ENCODE measurements around the gene TGIF2.

The TGIF2 gene

DNA sequence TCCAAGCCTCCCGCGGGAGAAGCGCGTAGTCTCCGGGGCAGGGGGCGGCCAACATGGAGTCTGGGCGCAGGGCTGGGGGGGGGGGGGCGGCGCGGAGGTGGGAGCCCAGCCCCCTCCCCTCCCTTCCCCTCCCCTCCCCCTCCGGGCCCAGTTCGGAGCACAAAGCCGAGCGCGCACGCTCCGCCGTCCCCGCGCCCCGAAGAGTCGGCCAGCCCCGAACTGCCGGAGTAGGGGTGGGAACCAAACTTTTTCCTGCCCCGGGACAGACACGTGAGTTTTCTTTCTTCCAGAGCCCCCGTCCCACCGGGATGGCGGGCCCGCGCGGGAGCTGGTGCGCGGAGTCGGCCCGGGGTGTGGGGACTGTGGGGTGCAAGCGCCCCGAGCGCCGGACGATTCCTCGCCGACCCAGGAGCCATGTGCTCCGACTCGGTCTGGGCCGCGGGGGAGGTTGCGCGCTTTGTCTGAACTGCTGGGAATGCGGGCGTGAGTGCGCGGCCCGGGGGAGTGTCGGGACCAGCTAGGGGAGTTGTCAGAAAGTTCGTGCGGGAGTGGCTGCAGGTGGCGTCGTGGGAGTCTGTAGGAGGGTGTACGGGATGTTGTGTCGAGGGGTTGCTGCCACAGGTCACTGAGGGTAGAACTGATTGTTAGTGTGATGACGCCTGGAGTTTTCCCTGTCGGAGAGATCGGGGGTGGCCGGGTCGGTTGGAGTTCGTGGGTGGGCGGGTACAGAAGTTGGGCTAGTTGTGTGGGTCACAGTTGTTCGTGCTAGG lies 1.2 kb downstream of the TGIF2 start (continued):
- TF ChIP-seq, protein P1, sequence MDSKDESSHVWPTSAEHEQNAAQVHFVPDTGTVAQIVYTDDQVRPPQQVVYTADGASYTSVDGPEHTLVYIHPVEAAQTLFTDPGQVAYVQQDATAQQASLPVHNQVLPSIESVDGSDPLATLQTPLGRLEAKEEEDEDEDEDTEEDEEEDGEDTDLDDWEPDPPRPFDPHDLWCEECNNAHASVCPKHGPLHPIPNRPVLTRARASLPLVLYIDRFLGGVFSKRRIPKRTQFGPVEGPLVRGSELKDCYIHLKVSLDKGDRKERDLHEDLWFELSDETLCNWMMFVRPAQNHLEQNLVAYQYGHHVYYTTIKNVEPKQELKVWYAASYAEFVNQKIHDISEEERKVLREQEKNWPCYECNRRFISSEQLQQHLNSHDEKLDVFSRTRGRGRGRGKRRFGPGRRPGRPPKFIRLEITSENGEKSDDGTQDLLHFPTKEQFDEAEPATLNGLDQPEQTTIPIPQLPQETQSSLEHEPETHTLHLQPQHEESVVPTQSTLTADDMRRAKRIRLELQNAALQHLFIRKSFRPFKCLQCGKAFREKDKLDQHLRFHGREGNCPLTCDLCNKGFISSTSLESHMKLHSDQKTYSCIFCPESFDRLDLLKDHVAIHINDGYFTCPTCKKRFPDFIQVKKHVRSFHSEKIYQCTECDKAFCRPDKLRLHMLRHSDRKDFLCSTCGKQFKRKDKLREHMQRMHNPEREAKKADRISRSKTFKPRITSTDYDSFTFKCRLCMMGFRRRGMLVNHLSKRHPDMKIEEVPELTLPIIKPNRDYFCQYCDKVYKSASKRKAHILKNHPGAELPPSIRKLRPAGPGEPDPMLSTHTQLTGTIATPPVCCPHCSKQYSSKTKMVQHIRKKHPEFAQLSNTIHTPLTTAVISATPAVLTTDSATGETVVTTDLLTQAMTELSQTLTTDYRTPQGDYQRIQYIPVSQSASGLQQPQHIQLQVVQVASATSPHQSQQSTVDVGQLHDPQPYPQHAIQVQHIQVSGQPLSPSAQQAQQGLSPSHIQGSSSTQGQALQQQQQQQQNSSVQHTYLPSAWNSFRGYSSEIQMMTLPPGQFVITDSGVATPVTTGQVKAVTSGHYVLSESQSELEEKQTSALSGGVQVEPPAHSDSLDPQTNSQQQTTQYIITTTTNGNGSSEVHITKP (tag by site-specific recombination; IDR thresholded peaks at IDR 0.05) = peak; percentile 80; the same call in 1 of the 2 replicates
- TF ChIP-seq ZNF2 (tag by site-specific recombination; IDR thresholded peaks at IDR 0.05) (0 out of 2 replicates have a peak, but pooled peaks have one; percentile 25), SCRT1 (tag by site-specific recombination; IDR thresholded peaks at IDR 0.05; ENCODE audit: borderline replicate concordance) (peak; percentile 56), ZNF670 (tag by site-specific recombination; IDR thresholded peaks at IDR 0.05; ENCODE audit: low read depth) (no peak), GLIS1 (tag by site-specific recombination; IDR thresholded peaks at IDR 0.05) (peak; percentile 100), SP3 (tag by site-specific recombination; IDR thresholded peaks at IDR 0.05) (peak; percentile 60; the same call in 1 of the 2 replicates), KLF9 (tag by site-specific recombination; IDR thresholded peaks at IDR 0.05; ENCODE audit: low read depth) (peak; percentile 81), ZNF211 (tag by site-specific recombination; IDR thresholded peaks at IDR 0.05; ENCODE audit: low read depth) (no peak), ZNF394 (tag by site-specific recombination; IDR thresholded peaks at IDR 0.05; ENCODE audit: borderline replicate concordance) (peak; percentile 23; the same call in 1 of the 2 replicates), HOXA7 (CRISPR knock-in tag; IDR thresholded peaks at IDR 0.05; ENCODE audit: borderline replicate concordance) (no peak), ZNF416 (tag by site-specific recombination; IDR thresholded peaks at IDR 0.05) (no peak), YY2 (tag by site-specific recombination; IDR thresholded peaks at IDR 0.05) (no peak), ZFHX2 (tag by site-specific recombination; conservative IDR thresholded peaks at IDR 0.05) (peak; percentile 100)
- TF ChIP-seq, protein P2, sequence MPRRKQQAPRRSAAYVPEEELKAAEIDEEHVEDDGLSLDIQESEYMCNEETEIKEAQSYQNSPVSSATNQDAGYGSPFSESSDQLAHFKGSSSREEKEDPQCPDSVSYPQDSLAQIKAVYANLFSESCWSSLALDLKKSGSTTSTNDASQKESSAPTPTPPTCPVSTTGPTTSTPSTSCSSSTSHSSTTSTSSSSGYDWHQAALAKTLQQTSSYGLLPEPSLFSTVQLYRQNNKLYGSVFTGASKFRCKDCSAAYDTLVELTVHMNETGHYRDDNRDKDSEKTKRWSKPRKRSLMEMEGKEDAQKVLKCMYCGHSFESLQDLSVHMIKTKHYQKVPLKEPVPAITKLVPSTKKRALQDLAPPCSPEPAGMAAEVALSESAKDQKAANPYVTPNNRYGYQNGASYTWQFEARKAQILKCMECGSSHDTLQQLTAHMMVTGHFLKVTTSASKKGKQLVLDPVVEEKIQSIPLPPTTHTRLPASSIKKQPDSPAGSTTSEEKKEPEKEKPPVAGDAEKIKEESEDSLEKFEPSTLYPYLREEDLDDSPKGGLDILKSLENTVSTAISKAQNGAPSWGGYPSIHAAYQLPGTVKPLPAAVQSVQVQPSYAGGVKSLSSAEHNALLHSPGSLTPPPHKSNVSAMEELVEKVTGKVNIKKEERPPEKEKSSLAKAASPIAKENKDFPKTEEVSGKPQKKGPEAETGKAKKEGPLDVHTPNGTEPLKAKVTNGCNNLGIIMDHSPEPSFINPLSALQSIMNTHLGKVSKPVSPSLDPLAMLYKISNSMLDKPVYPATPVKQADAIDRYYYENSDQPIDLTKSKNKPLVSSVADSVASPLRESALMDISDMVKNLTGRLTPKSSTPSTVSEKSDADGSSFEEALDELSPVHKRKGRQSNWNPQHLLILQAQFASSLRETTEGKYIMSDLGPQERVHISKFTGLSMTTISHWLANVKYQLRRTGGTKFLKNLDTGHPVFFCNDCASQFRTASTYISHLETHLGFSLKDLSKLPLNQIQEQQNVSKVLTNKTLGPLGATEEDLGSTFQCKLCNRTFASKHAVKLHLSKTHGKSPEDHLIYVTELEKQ (tag by site-specific recombination; IDR thresholded peaks at IDR 0.05; ENCODE audit: borderline replicate concordance) = peak; percentile 3; the same call in 1 of the 2 replicates
- TF ChIP-seq, protein P3, sequence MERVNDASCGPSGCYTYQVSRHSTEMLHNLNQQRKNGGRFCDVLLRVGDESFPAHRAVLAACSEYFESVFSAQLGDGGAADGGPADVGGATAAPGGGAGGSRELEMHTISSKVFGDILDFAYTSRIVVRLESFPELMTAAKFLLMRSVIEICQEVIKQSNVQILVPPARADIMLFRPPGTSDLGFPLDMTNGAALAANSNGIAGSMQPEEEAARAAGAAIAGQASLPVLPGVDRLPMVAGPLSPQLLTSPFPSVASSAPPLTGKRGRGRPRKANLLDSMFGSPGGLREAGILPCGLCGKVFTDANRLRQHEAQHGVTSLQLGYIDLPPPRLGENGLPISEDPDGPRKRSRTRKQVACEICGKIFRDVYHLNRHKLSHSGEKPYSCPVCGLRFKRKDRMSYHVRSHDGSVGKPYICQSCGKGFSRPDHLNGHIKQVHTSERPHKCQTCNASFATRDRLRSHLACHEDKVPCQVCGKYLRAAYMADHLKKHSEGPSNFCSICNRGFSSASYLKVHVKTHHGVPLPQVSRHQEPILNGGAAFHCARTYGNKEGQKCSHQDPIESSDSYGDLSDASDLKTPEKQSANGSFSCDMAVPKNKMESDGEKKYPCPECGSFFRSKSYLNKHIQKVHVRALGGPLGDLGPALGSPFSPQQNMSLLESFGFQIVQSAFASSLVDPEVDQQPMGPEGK (tag by site-specific recombination; IDR thresholded peaks at IDR 0.05) = peak; percentile 58
- TF ChIP-seq, protein P4, sequence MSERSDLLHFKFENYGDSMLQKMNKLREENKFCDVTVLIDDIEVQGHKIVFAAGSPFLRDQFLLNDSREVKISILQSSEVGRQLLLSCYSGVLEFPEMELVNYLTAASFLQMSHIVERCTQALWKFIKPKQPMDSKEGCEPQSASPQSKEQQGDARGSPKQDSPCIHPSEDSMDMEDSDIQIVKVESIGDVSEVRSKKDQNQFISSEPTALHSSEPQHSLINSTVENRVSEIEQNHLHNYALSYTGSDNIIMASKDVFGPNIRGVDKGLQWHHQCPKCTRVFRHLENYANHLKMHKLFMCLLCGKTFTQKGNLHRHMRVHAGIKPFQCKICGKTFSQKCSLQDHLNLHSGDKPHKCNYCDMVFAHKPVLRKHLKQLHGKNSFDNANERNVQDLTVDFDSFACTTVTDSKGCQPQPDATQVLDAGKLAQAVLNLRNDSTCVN (tag by site-specific recombination; optimal IDR thresholded peaks at IDR 0.05) = peak; percentile 98
- TF ChIP-seq, protein P5, sequence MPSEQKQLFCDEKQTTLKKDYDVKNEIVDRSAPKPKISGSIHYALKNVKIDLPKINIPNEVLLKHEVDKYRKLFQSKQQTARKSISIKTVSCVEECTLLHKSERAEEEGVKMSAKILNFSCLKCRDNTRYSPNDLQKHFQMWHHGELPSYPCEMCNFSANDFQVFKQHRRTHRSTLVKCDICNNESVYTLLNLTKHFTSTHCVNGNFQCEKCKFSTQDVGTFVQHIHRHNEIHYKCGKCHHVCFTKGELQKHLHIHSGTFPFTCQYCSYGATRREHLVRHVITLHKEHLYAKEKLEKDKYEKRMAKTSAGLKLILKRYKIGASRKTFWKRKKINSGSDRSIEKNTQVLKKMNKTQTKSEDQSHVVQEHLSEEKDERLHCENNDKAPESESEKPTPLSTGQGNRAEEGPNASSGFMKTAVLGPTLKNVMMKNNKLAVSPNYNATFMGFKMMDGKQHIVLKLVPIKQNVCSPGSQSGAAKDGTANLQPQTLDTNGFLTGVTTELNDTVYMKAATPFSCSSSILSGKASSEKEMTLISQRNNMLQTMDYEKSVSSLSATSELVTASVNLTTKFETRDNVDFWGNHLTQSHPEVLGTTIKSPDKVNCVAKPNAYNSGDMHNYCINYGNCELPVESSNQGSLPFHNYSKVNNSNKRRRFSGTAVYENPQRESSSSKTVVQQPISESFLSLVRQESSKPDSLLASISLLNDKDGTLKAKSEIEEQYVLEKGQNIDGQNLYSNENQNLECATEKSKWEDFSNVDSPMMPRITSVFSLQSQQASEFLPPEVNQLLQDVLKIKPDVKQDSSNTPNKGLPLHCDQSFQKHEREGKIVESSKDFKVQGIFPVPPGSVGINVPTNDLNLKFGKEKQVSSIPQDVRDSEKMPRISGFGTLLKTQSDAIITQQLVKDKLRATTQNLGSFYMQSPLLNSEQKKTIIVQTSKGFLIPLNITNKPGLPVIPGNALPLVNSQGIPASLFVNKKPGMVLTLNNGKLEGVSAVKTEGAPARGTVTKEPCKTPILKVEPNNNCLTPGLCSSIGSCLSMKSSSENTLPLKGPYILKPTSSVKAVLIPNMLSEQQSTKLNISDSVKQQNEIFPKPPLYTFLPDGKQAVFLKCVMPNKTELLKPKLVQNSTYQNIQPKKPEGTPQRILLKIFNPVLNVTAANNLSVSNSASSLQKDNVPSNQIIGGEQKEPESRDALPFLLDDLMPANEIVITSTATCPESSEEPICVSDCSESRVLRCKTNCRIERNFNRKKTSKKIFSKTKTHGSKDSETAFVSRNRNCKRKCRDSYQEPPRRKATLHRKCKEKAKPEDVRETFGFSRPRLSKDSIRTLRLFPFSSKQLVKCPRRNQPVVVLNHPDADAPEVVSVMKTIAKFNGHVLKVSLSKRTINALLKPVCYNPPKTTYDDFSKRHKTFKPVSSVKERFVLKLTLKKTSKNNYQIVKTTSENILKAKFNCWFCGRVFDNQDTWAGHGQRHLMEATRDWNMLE (tag by site-specific recombination; conservative IDR thresholded peaks at IDR 0.05; ENCODE audit: low read depth) = no peak
- TF ChIP-seq, protein P6, sequence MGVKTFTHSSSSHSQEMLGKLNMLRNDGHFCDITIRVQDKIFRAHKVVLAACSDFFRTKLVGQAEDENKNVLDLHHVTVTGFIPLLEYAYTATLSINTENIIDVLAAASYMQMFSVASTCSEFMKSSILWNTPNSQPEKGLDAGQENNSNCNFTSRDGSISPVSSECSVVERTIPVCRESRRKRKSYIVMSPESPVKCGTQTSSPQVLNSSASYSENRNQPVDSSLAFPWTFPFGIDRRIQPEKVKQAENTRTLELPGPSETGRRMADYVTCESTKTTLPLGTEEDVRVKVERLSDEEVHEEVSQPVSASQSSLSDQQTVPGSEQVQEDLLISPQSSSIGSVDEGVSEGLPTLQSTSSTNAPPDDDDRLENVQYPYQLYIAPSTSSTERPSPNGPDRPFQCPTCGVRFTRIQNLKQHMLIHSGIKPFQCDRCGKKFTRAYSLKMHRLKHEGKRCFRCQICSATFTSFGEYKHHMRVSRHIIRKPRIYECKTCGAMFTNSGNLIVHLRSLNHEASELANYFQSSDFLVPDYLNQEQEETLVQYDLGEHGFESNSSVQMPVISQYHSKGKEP (tag by site-specific recombination; IDR thresholded peaks at IDR 0.05) = no peak
